Epithelial cell of esophagus (primary cell): Measurements from ENCODE around the gene KCNMA1.
A peak's percentile ranks its signal among the peaks of the same experiment; 100 is the strongest.

ENCODE experiments used
- DNase-seq: peaks from one replicate; pipeline ENCODE4 v3.0.0; 2010; ENCODE audit warnings: low read depth
- H3K4me3 ChIP-seq: 2 replicates; pipeline ENCODE4 v1.5.1; 2011; ENCODE audit warnings: mild to moderate bottlenecking, low read length, control low read depth
- TF ChIP-seq, protein P1 (sequence below): IDR thresholded peaks from 2 replicates; pipeline ENCODE4 v1.5.1; 2011; ENCODE audit warnings: low read depth, mild to moderate bottlenecking, low read length, control low read depth, inconsistent platforms; ENCODE audit not compliant: insufficient read depth; ENCODE audit errors: missing control alignments

KCNMA1 gene

DNA sequence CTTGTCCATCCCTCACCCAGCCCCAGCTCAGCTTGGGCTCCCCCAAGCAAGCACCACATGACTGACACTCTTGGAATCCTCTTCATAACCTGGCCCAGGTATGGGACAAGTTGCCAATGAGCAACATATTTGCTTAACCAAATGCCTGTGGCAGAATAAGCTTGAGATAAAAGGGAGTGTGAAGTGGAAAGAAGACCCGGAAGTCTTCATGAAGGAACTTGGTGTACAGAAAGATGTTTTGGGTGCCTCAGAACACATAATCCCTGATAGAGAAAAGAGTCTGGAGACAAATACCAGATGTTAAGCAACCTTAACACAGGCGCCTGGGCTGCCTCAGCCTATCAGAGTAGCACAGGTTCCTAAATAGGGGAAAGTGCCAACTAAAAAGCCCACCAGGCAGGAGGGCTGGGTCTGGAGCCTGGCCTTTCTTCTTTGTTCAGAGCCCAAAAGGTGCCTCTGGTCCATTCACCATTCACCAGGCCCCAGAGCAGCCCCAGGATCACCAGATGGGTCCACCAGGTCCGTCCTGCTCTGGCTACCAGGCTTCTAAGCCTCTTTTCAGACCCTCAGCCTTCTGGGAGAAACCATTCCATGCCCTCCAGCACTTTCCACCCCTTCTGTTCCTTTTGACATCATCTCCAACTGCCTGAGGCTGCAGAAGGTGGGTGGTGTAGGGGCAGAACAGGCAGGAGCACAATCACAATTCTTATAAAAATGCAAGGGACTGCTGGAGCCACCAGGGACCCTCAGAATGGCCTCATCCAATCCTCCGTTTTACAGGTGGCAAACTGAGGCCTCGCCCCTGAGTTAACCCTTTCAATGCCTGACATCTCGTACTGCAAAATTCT, 22.6 kb downstream of the KCNMA1 start:
- DNase-seq, result peak; percentile 56
- no peak overlapping the region for H3K4me3 ChIP-seq
- TF ChIP-seq, protein P1, sequence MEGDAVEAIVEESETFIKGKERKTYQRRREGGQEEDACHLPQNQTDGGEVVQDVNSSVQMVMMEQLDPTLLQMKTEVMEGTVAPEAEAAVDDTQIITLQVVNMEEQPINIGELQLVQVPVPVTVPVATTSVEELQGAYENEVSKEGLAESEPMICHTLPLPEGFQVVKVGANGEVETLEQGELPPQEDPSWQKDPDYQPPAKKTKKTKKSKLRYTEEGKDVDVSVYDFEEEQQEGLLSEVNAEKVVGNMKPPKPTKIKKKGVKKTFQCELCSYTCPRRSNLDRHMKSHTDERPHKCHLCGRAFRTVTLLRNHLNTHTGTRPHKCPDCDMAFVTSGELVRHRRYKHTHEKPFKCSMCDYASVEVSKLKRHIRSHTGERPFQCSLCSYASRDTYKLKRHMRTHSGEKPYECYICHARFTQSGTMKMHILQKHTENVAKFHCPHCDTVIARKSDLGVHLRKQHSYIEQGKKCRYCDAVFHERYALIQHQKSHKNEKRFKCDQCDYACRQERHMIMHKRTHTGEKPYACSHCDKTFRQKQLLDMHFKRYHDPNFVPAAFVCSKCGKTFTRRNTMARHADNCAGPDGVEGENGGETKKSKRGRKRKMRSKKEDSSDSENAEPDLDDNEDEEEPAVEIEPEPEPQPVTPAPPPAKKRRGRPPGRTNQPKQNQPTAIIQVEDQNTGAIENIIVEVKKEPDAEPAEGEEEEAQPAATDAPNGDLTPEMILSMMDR, result no peak

DNA sequence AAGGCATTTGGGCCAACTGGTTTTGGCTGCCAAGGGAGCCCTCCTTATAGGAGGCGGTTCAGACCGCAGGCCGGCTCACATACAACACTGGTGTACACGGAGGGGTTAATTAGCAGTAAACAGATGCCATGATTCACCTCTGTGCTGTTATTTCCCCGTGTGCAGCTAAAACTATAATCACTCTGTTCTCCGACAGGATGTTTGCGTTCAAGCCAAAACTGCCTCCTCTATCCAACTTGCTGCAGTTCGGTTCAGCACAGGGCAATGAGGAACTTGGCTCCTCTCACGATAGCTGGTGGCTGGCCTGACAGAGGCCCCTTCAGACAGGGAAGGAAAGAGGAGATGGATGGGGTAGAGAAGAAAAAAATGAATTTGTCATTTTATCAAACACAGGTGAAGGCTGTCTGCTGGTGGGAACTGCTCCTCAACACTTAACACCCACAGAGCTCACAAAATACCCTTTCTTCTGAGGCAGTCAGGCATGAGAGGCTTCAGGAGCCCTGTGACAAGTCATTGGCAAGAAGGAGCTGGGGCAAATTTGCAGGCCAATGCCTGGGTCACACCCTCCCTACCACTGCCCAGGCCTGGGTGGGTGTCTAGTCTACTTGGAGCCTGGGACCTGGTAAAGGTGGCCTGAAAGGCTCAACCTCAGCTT, 24.0 kb downstream of the KCNMA1 start:
- peak; percentile 37 for DNase-seq
- TF ChIP-seq, protein P1, result no peak
- H3K4me3 ChIP-seq, result no peak overlapping the region

DNA sequence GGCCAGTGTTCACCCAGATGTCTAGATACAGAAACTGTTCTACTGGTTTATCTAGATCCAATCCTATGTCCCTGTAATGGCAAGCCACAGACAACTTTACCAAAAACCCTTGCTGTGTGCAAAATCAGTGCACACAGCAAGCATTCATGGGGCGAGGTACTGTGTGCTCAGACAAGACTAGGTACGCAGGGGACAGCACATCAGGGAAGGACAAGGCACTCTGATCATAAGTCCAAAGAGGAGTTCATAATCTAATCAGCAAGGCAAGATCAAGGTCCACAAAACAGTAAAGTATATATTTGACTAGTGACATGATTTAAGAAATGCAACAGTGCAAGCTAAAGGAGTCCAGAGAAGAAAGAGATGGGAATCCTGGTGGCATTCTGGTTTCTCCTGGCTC, 25.9 kb downstream of the KCNMA1 start:
- no peak overlapping the region for H3K4me3 ChIP-seq
- TF ChIP-seq, protein P1, result no peak
- no peak for DNase-seq

DNA sequence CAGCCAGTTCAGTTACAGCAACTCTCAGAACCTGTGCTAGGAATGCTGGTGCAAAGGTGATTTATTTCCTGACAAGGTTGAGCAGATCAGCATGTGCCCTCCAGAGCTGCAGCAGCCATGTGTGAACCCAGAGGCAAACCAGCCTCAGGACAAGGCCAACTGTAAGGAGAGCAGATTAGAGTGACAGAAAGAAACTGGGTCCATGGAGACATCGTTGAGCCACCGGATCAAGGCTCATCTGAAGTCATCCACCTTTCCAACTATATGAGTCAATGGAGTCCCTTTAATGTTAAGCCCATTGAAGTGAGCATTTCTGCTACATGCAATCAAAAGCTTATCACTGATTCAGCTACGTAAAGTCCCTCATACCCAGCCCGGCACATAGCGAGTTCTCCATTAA, 26.4 kb downstream of the KCNMA1 start:
- no peak for DNase-seq
- H3K4me3 ChIP-seq, result no peak overlapping the region
- TF ChIP-seq, protein P1, result no peak

DNA sequence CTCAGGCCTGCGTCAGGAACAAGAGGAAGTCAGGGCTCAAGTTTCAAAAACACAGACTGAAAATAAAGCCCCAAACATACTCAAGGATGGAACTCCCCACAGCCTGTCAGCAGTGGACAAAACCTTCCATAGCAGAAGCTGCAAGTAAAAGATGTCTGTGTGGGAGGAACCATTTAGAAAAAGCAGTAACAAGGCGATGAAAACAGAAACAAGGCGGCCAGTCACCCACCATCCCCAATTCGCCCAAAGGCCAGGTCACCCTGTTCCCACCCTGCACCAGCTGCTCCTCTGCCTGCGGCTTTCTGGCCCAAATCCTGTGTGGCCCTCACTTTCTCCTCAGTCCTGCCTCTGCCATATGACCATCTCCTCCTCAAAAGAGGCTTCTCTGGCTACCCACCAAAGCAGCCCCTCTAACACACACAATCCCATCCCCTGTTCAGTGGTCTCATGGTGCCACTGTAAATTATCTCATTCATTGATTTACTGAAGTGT, 27.8 kb downstream of the KCNMA1 start:
- no peak for DNase-seq
- no peak overlapping the region for H3K4me3 ChIP-seq

DNA sequence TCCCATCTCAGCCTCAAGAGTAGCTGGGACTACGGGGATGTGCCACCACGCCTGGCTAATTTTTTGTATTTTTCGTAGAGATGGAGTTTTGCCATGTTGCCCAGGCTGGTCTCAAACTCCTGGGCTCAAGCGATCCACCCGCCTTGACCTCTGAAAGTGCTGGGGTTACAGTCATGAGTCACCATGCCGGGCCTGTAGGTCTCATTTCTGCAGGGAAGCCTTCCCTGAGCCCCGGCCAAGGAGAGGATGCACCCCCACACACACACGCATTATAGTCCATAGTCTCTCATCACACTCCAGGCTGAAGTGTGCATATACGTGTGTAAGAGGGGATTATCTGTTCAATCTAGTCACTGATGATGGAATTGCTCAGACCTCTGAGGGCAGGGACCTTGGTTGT, 29.3 kb downstream of the KCNMA1 start:
- TF ChIP-seq, protein P1, result no peak
- no peak overlapping the region for H3K4me3 ChIP-seq
- no peak for DNase-seq

More for the DNA sequence above, 27.8 kb downstream of the KCNMA1 start:
- TF ChIP-seq, protein P1, result no peak
